Spinal cord (tissue), 10 donors: Measurements from ENCODE around the gene ARMH2. TPM values are rescaled to one million over a fixed set of nuclear protein-coding genes. Genes with fewer than 3 reads are reported as not detected.

Experiments used
- DNase-seq, 6 donors: peaks; one replicate each; pipeline versions ENCODE4 v3.0.0 to v3.0.0-alpha.2; 2013 to 2015; ENCODE audit warnings: low spot score in 6 of 6, low read depth in 4 of 6
- H3K27ac ChIP-seq: one replicate; pipeline ENCODE4 v1.5.1; 2013; ENCODE audit warnings: low read depth, low read length, control low read depth
- H3K27me3 ChIP-seq: one replicate; pipeline ENCODE4 v1.6.1; 2013; ENCODE audit warnings: low read length; ENCODE audit not compliant: control insufficient read depth, insufficient read depth
- H3K36me3 ChIP-seq: one replicate; pipeline ENCODE4 v1.6.1; 2013; ENCODE audit warnings: low read length; ENCODE audit not compliant: control insufficient read depth, insufficient read depth
- H3K4me1 ChIP-seq: one replicate; pipeline ENCODE4 v1.6.1; 2013; ENCODE audit warnings: low read length; ENCODE audit not compliant: control insufficient read depth, insufficient read depth
- H3K4me3 ChIP-seq: one replicate; pipeline ENCODE4 v1.5.1; 2013; ENCODE audit warnings: low read depth, low read length, control low read depth
- H3K9me3 ChIP-seq: one replicate; pipeline ENCODE4 v1.6.1; 2013; ENCODE audit warnings: low read length; ENCODE audit not compliant: control insufficient read depth, insufficient read depth
- WGBS: methylation state at CpG from one replicate; pipeline ENCODE4 v1.1.5; 2013; ENCODE audit warnings: missing lambda C conversion rate; ENCODE audit not compliant: insufficient coverage; 5-methylcytosine and 5-hydroxymethylcytosine counted together
- long read RNA-seq, 4 donors: transcript quantifications; one replicate each; lab custom pipeline, GENCODE V29; 2026
- polyA plus RNA-seq, 2 donors: library from polyadenylated mRNA; unstranded; fragments of 120-200 nt; gene quantifications; one replicate each; pipeline ENCODE4 v1.2.1, GENCODE V29; 2013; ENCODE audit not compliant: insufficient read length in 2 of 2
- total RNA-seq, 2 donors: library from RNA; depleted of rRNA in 1 of 2; stranded (reverse); fragments of 120-200 nt in 1 of 2; fragments of >200 nt in 1 of 2; gene quantifications; one replicate each; pipeline versions ENCODE4 v1.2.3 to v1.2.4, GENCODE V29; 2013 to 2014
- donor health status: healthy.

The ARMH2 gene
- total RNA-seq (1 to 10 TPM in 1 of 2 donors, not detected in 1; 1.1 TPM), polyA plus RNA-seq (under 1 TPM; 0.33 to 0.53 TPM)
- long read RNA-seq, donor 1: 0 reads
- long read RNA-seq, donor 2: 0 reads
- long read RNA-seq, donor 3: 0 reads
- long read RNA-seq, donor 4: 0 reads

- Histone ChIP-seq H3K4me3 (no peak within 1 kb of the TSS), H3K4me1 (no peaks in the 10 kb centered on the region), H3K9me3 (no peaks in the 10 kb centered on the region), H3K27me3 (no peaks in the 10 kb centered on the region), H3K36me3 (no peaks in the 10 kb centered on the region), H3K27ac (no peak within 1 kb of the TSS)
- WGBS: 88% methylated on average over 7 of the region's 13 CpGs
- no peak for DNase-seq
These were observed at the start of gene ARMH2 for GRCh38 chr6:24798740-24799540. Gene ARMH2, minus strand, starts transcription at chr6:24798917. Its CDS starts 60 bp downstream, at chr6:24798857.

- no peak overlapping the region for H3K27ac ChIP-seq
- no peaks in the 10 kb centered on the region for H3K9me3 ChIP-seq
- no CpG with 5 or more reads among the region's 4 CpGs for WGBS
- H3K36me3 ChIP-seq: peaks cover 30% of the 10 kb centered on the region
- H3K27me3 ChIP-seq: no peaks in the 10 kb centered on the region
- H3K4me1 ChIP-seq: peaks cover 5% of the 10 kb centered on the region
- DNase-seq: peak in 1 of 6 donors; percentile 32
- no peak overlapping the region for H3K4me3 ChIP-seq
These were observed 49.7 kb upstream of the ARMH2 start for GRCh38 chr6:24848461-24848860.

- 80% methylated on average over 7 of the region's 7 CpGs for WGBS
- Histone ChIP-seq H3K27ac (no peak overlapping the region), H3K4me1 (peaks cover 5% of the 10 kb centered on the region), H3K9me3 (no peaks in the 10 kb centered on the region), H3K36me3 (peaks cover 32% of the 10 kb centered on the region), H3K27me3 (no peaks in the 10 kb centered on the region), H3K4me3 (no peak overlapping the region)
- DNase-seq: no peak
These were observed 48.7 kb upstream of the ARMH2 start for GRCh38 chr6:24847402-24847801.

- 95% methylated on average over 4 of the region's 4 CpGs for WGBS
- DNase-seq: no peak
- Histone ChIP-seq H3K27ac (no peak overlapping the region), H3K36me3 (peaks cover 30% of the 10 kb centered on the region), H3K9me3 (no peaks in the 10 kb centered on the region), H3K4me1 (peaks cover 5% of the 10 kb centered on the region), H3K27me3 (no peaks in the 10 kb centered on the region), H3K4me3 (no peak overlapping the region)
These were observed 46.9 kb upstream of the ARMH2 start for GRCh38 chr6:24845578-24845977.

- Histone ChIP-seq H3K9me3 (no peaks in the 10 kb centered on the region), H3K27me3 (no peaks in the 10 kb centered on the region), H3K27ac (no peak overlapping the region), H3K4me3 (no peak overlapping the region), H3K4me1 (peaks cover 5% of the 10 kb centered on the region), H3K36me3 (peaks cover 24% of the 10 kb centered on the region)
- DNase-seq: no peak
- WGBS: no CpG with 5 or more reads among the region's 6 CpGs
These were observed 46.2 kb upstream of the ARMH2 start for GRCh38 chr6:24844903-24845302.

GRCh38 chr6:24844061-24844460 is 45.3 kb upstream of the ARMH2 start:
- WGBS: 40% methylated on average over 1 of the region's 1 CpG

GRCh38 chr6:24840187-24840586 is 41.5 kb upstream of the ARMH2 start:
- no peaks in the 10 kb centered on the region for H3K9me3 ChIP-seq
- no peak overlapping the region for H3K27ac ChIP-seq
- WGBS: 57% methylated on average over 2 of the region's 2 CpGs
- peaks cover 8% of the 10 kb centered on the region for H3K36me3 ChIP-seq
- no peak overlapping the region for H3K4me3 ChIP-seq
- no peaks in the 10 kb centered on the region for H3K27me3 ChIP-seq
- DNase-seq: no peak
- peaks cover 6% of the 10 kb centered on the region for H3K4me1 ChIP-seq

More at GRCh38 chr6:24844061-24844460, 45.3 kb upstream of the ARMH2 start:
- Histone ChIP-seq H3K27me3 (no peaks in the 10 kb centered on the region), H3K27ac (no peak overlapping the region), H3K36me3 (peaks cover 20% of the 10 kb centered on the region), H3K9me3 (no peaks in the 10 kb centered on the region), H3K4me1 (peaks cover 5% of the 10 kb centered on the region), H3K4me3 (no peak overlapping the region)
- no peak for DNase-seq

GRCh38 chr6:24838994-24839393 is 40.3 kb upstream of the ARMH2 start:
- Histone ChIP-seq H3K9me3 (peaks cover 2% of the 10 kb centered on the region), H3K4me1 (peaks cover 14% of the 10 kb centered on the region), H3K27me3 (no peaks in the 10 kb centered on the region), H3K36me3 (peaks cover 9% of the 10 kb centered on the region), H3K4me3 (no peak overlapping the region), H3K27ac (no peak overlapping the region)
- DNase-seq: no peak
- 100% methylated on average over 3 of the region's 5 CpGs for WGBS

GRCh38 chr6:24838081-24838480 is 39.4 kb upstream of the ARMH2 start:
- peak in 1 of 6 donors; percentile 24 for DNase-seq
- peaks cover 9% of the 10 kb centered on the region for H3K36me3 ChIP-seq
- H3K4me3 ChIP-seq: no peak overlapping the region
- H3K9me3 ChIP-seq: peaks cover 2% of the 10 kb centered on the region
- H3K4me1 ChIP-seq: peaks cover 14% of the 10 kb centered on the region
- 83% methylated on average over 3 of the region's 3 CpGs for WGBS
- H3K27me3 ChIP-seq: no peaks in the 10 kb centered on the region
- no peak overlapping the region for H3K27ac ChIP-seq

GRCh38 chr6:24836109-24836508 is 37.4 kb upstream of the ARMH2 start:
- Histone ChIP-seq H3K27me3 (no peaks in the 10 kb centered on the region), H3K27ac (peak overlapping the region; percentile 45), H3K36me3 (peaks cover 11% of the 10 kb centered on the region), H3K9me3 (peaks cover 2% of the 10 kb centered on the region), H3K4me3 (no peak overlapping the region), H3K4me1 (peaks cover 14% of the 10 kb centered on the region)
- no CpG with 5 or more reads among the region's 2 CpGs for WGBS
- peak in 5 of 6 donors; percentile 39 to 90 (median 50) for DNase-seq
